ENCODE results near the gene ARMC2.
"Not testable (repeated sequence)": the region's sequence is repeated elsewhere in the genome, so short reads cannot be mapped to it uniquely, and the experiment has no call there.

The ARMC2 gene

GRCh38 chr6:108848116-108848868 is at the start of gene ARMC2:
Gene ARMC2, plus strand, starts transcription at chr6:108848422. Its CDS starts 5,846 bp downstream, at chr6:108854268.
- peak; percentile 89 to 90 for DNase-seq

- peak; percentile 49 to 51 for DNase-seq
Measured at GRCh38 chr6:108798670-108799353, 49.4 kb upstream of the ARMC2 start.

- DNase-seq, result no peak
Measured at GRCh38 chr6:108799354-108799717, 48.9 kb upstream of the ARMC2 start.

GRCh38 chr6:108799791-108800190 is 48.4 kb upstream of the ARMC2 start:
- no peak for DNase-seq

- no peak for DNase-seq
Measured at GRCh38 chr6:108800427-108800864, 47.8 kb upstream of the ARMC2 start.

- no peak for DNase-seq
Measured at GRCh38 chr6:108801366-108801765, 46.9 kb upstream of the ARMC2 start.

GRCh38 chr6:108803982-108804490 is 44.2 kb upstream of the ARMC2 start:
- DNase-seq, result no peak

GRCh38 chr6:108804956-108805355 is 43.3 kb upstream of the ARMC2 start:
- no peak for DNase-seq

GRCh38 chr6:108805611-108806167 is 42.5 kb upstream of the ARMC2 start:
- DNase-seq, result no peak

GRCh38 chr6:108806171-108806570 is 42.1 kb upstream of the ARMC2 start:
- no peak for DNase-seq

- no peak for DNase-seq
Measured at GRCh38 chr6:108806665-108807064, 41.6 kb upstream of the ARMC2 start.

GRCh38 chr6:108807928-108808327 is 40.3 kb upstream of the ARMC2 start:
- no peak for DNase-seq

GRCh38 chr6:108809211-108809610 is 39.0 kb upstream of the ARMC2 start:
- DNase-seq, result no peak

GRCh38 chr6:108810057-108810643 is 38.1 kb upstream of the ARMC2 start:
- DNase-seq, result no peak

GRCh38 chr6:108811490-108811889 is 36.7 kb upstream of the ARMC2 start:
- DNase-seq, result no peak

GRCh38 chr6:108813218-108813617 is 35.0 kb upstream of the ARMC2 start:
- not testable (repeated sequence) for DNase-seq

- not testable (repeated sequence) for DNase-seq
Measured at GRCh38 chr6:108817276-108817675, 30.9 kb upstream of the ARMC2 start.

GRCh38 chr6:108820006-108820405 is 28.2 kb upstream of the ARMC2 start:
- DNase-seq, result no peak

GRCh38 chr6:108822401-108822800 is 25.8 kb upstream of the ARMC2 start:
- DNase-seq, result no peak

GRCh38 chr6:108825326-108825725 is 22.9 kb upstream of the ARMC2 start:
- DNase-seq, result no peak

- no peak for DNase-seq
Measured at GRCh38 chr6:108831104-108831503, 17.1 kb upstream of the ARMC2 start.

- DNase-seq, result no peak
Measured at GRCh38 chr6:108832738-108833137, 15.5 kb upstream of the ARMC2 start.

GRCh38 chr6:108835218-108835850 is 12.9 kb upstream of the ARMC2 start:
- DNase-seq, result peak; percentile 86 to 87
